ENCODE results near the gene PNPO. TPM values are rescaled to one million over a fixed set of nuclear protein-coding genes. Genes with fewer than 3 reads are reported as not detected.

The PNPO gene
- total RNA-seq, 2 donors from 2014 or later: 38.3 to 40.0 TPM

GRCh38 chr17:47995241-47995935 lies 54.0 kb downstream of the PNPO start:
- Mint-ChIP-seq H3K27ac (no peak overlapping the region), H3K9me3 (no peaks in the 10 kb centered on the region), H3K36me3 (no peaks in the 10 kb centered on the region)
- no peak for ATAC-seq
- DNase-seq (ENCODE audit: low spot score in 2 of 2): no peak

GRCh38 chr17:47996201-47996600 lies 54.8 kb downstream of the PNPO start:
- DNase-seq (ENCODE audit: low spot score in 2 of 2) (no peak), ATAC-seq (no peak)
- Mint-ChIP-seq H3K9me3 (no peaks in the 10 kb centered on the region), H3K27ac (no peak overlapping the region), H3K36me3 (no peaks in the 10 kb centered on the region)

DNA sequence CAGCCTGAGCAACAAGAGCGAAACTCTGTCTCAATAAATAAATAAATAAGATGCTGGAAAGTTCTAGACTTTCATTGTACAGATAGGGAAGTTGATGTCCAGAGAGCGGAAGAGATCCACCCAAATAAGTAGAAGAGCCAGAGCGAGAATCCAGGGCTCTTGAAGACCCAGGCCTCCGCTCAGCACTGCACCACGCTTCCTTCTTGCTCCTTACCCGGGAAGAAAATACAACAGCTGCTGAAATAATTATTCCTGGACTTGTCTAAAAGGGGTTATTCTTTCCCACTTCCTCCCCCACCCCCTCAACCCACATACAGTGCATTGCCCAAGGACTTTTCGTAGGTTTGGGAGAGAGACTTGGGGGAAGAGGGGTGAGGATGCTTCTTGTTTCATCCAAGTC lies 56.2 kb downstream of the PNPO start:
- H3K9me3 Mint-ChIP-seq: no peaks in the 10 kb centered on the region
- H3K27ac Mint-ChIP-seq: no peak overlapping the region
- DNase-seq (ENCODE audit: low spot score in 2 of 2): no peak
- ATAC-seq: no peak
- no peaks in the 10 kb centered on the region for H3K36me3 Mint-ChIP-seq

DNA sequence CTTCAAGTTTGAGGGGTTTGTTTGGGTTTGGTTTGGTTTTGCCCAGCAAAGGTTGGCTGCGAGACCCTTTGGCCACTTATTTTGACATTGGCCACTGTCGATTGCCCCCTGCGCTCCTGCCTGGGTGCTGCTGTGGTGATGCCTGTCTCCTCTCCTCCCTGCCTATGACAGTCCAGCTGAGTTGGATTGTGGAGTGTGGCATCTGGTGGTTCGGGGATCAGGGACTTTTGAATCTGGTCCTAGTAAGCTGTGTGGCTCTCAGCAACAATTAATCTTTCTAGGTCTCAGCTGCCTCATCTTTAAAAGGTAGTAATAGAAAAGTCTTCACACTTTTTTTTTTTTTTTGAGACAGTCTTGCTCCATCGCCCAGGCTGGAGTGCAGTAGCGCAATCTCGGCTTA lies 56.7 kb downstream of the PNPO start:
- no peak overlapping the region for H3K27ac Mint-ChIP-seq
- no peaks in the 10 kb centered on the region for H3K36me3 Mint-ChIP-seq
- ATAC-seq: no peak
- no peak for DNase-seq (ENCODE audit: low spot score in 2 of 2)
- no peaks in the 10 kb centered on the region for H3K9me3 Mint-ChIP-seq

Other genes with a start within 250 kb of the PNPO start
- 10 to 100 TPM; 15.4 to 21.4 TPM for gene TBKBP1, start 247.4 kb upstream of the PNPO start, total RNA-seq
- gene TBX21, start 208.3 kb upstream of the PNPO start, total RNA-seq: 10 to 100 TPM; 39.6 to 73.5 TPM
- 10 to 100 TPM; 23.7 to 29.9 TPM for gene OSBPL7, start 119.8 kb upstream of the PNPO start, total RNA-seq
- gene MRPL10, start 110.0 kb upstream of the PNPO start, total RNA-seq: 10 to 100 TPM; 68.7 to 84.1 TPM
- gene LRRC46, start 109.9 kb upstream of the PNPO start, total RNA-seq: under 1 TPM; 0.46 to 0.60 TPM
- 10 to 100 TPM; 30.9 to 34.8 TPM for gene SCRN2, start 100.3 kb upstream of the PNPO start, total RNA-seq
- gene SP6, start 90.4 kb upstream of the PNPO start, total RNA-seq: under 1 TPM; 0.16 to 0.23 TPM
- gene SP2, start 45.3 kb upstream of the PNPO start, total RNA-seq: 10 to 100 TPM; 16.4 to 28.9 TPM
- gene PRR15L, start 16.3 kb downstream of the PNPO start, total RNA-seq: not detected
- 100 to 1,000 TPM; 185 to 221 TPM for gene CDK5RAP3, start 29.5 kb downstream of the PNPO start, total RNA-seq
- gene COPZ2, start 96.2 kb downstream of the PNPO start, total RNA-seq: 1 to 10 TPM; 1.3 to 3.6 TPM
- gene NFE2L1, start 106.8 kb downstream of the PNPO start, total RNA-seq: 10 to 100 TPM; 81.9 to 92.5 TPM
- 10 to 100 TPM; 29.1 to 66.5 TPM for gene CBX1, start 159.9 kb downstream of the PNPO start, total RNA-seq
- gene SNX11, start 166.2 kb downstream of the PNPO start, total RNA-seq: 10 to 100 TPM; 15.4 to 24.5 TPM

Data from activated naive CD4-positive, alpha-beta T cell treated with anti-CD3 and anti-CD28 coated beads, Interleukin-2, amount 50 U/mL, for 72 hours (primary cell).